HepG2 (cell line): ENCODE data around the gene THBS2. TPM values are rescaled to one million over a fixed set of nuclear protein-coding genes. Genes with fewer than 3 reads are reported as not detected.

Experiments used
- ATAC-seq: fragments of 200-7000 bp; cut with Tn5 transposase; 3 replicates; pipeline ENCODE4 v1.9.1; 2020; ENCODE audit warnings: mild to moderate bottlenecking, moderate library complexity
- BruUV-seq: library from RNA; stranded (reverse); fragments of 400-500 nt; replicated peaks from 2 replicates; lab custom pipeline; 2021; lab: Mats Ljungman, UMichigan
- CTCF ChIA-PET: fragments of 300-600 bp; formaldehyde crosslinking; extraction: SDS; loops from one replicate; lab custom pipeline; 2021; ENCODE audit warnings: low total read pairs, inconsistent platforms, low intra/inter-chr PET ratio; lab: Yijun Ruan, JAX
- POLR2A ChIA-PET: fragments of 350-600 bp; sonication (Branson Sonifier 250); formaldehyde crosslinking; loops from one replicate; lab custom pipeline; 2020; ENCODE audit warnings: antibody characterized with exemption, inconsistent platforms; lab: Yijun Ruan, JAX
- DNase-seq: peaks from one replicate; pipeline ENCODE4 v3.0.0-alpha.2; 2015; ENCODE audit warnings: low spot score
- FAIRE-seq: peaks from 3 replicates; lab custom pipeline; 2011; peaks lifted over from hg19 to GRCh38; lab: Jason Lieb, UNC
- H2AFZ ChIP-seq: one replicate; pipeline ENCODE4 v1.6.1; 2011; ENCODE audit warnings: low read length, inconsistent platforms
- H3K27ac ChIP-seq: fragments of 300-600 bp; 3 replicates; pipeline ENCODE4 v1.8.0; 2011; ENCODE audit warnings: mixed run types, mild to moderate bottlenecking, mixed read lengths, low read length, inconsistent platforms; ENCODE audit not compliant: insufficient read depth; ENCODE audit errors: extremely low read length
- H3K27me3 ChIP-seq, 2 experiments: fragments of 200-600 bp in 1 of 2; 2 replicates in 1 of 2; 3 replicates in 1 of 2; pipeline versions ENCODE4 v1.6.0 to v1.8.0; 2011; ENCODE audit warnings: low read length in 2 of 2, mild to moderate bottlenecking in 2 of 2, moderate library complexity in 2 of 2, inconsistent platforms in 1 of 2; ENCODE audit not compliant: insufficient read depth in 2 of 2, control insufficient read depth in 1 of 2
- H3K36me3 ChIP-seq, 2 experiments: fragments of 200-600 bp in 1 of 2; replicated peaks in 1 of 2; 2 replicates in 1 of 2; 3 replicates in 1 of 2; pipeline versions ENCODE4 v1.5.1 to v1.8.0; 2011; ENCODE audit warnings: low read length in 2 of 2, inconsistent platforms in 1 of 2; ENCODE audit not compliant: insufficient read depth in 2 of 2, control insufficient read depth in 1 of 2
- H3K4me1 ChIP-seq: 2 replicates; pipeline ENCODE4 v1.5.1; 2012; ENCODE audit warnings: low read length, inconsistent platforms; ENCODE audit not compliant: insufficient read depth
- H3K4me2 ChIP-seq: 2 replicates; pipeline ENCODE4 v1.6.0; 2011; ENCODE audit warnings: low read depth, low read length, inconsistent platforms
- H3K4me3 ChIP-seq, 3 experiments: fragments of 200-600 bp in 1 of 3; sonication (generic), shearing (Covaris generic) in 1 of 3; replicated peaks in 1 of 3; 2 replicates each; pipeline ENCODE4 v1.5.1; 2011 to 2016; ENCODE audit warnings: low read length in 3 of 3, inconsistent platforms in 2 of 3, low read depth in 2 of 3, mild to moderate bottlenecking in 2 of 3, control low read depth in 1 of 3, mixed read lengths in 1 of 3; ENCODE audit not compliant: insufficient read depth in 1 of 3
- H3K79me2 ChIP-seq: one replicate; pipeline ENCODE4 v1.6.1; 2011; ENCODE audit warnings: low read length, inconsistent platforms; ENCODE audit not compliant: insufficient read depth
- H3K9ac ChIP-seq: 2 replicates; pipeline ENCODE4 v1.6.0; 2011; ENCODE audit warnings: mild to moderate bottlenecking, low read depth, low read length, inconsistent platforms; ENCODE audit not compliant: insufficient read depth
- H3K9me3 ChIP-seq: 2 replicates; pipeline ENCODE4 v1.5.1; 2012; ENCODE audit warnings: mild to moderate bottlenecking, low read length
- H4K20me1 ChIP-seq: 2 replicates; pipeline ENCODE4 v1.6.0; 2011; ENCODE audit warnings: inconsistent platforms, mild to moderate bottlenecking, low read length, moderate library complexity; ENCODE audit not compliant: insufficient read depth
- PATZ1 ChIP-seq: sonication (generic); formaldehyde crosslinking; IDR thresholded peaks from 2 replicates; pipeline ENCODE4 v1.4.0; 2020; ENCODE audit warnings: missing genetic modification reagents
- ZNF33A ChIP-seq: sonication (generic); formaldehyde crosslinking; IDR thresholded peaks from 2 replicates; pipeline ENCODE4 v1.5.1; 2020; ENCODE audit warnings: missing genetic modification reagents, mild to moderate bottlenecking, moderate library complexity, borderline replicate concordance
- ZNF577 ChIP-seq: sonication (generic); formaldehyde crosslinking; IDR thresholded peaks from 2 replicates; pipeline ENCODE4 v1.4.0; 2020; ENCODE audit warnings: mild to moderate bottlenecking, low read depth, missing genetic modification reagents, borderline replicate concordance
- WGBS: methylation state at CpG from one replicate; pipeline ENCODE4 v1.1.6; 2017; ENCODE audit warnings: low lambda C conversion rate; 5-methylcytosine and 5-hydroxymethylcytosine counted together
- in situ Hi-C: cut with HindIII; loops from 2 replicates; pipeline ENCODE4 v1.10.0; 2017; ENCODE audit warnings: low pct_unique_long_range_greater_than_20kb; ENCODE audit not compliant: extremely low pct_ligation_motif_present
- intact Hi-C: fragments of 100-400 bp; cut with micrococcal nuclease; formaldehyde crosslinking; loops from one replicate; pipeline ENCODE4 v1.10.0; 2022; ENCODE audit not compliant: unreplicated experiment
- polyA plus RNA-seq, 8 experiments: library from polyadenylated mRNA; depleted of rRNA in 3 of 8; stranded (reverse) in 7 of 8; unstranded in 1 of 8; fragments of >200 nt; fragmentation: Illumina TruSeq in 4 of 8; extraction: Trizol in 4 of 8; gene quantifications; 2 replicates each; pipeline versions ENCODE4 v1.2.1 to v1.2.3, GENCODE V29; 2011 to 2016; ENCODE audit warnings: low read depth in 4 of 8, missing spikeins in 1 of 8, mixed read lengths in 1 of 8; ENCODE audit not compliant: insufficient read depth in 1 of 8
- total RNA-seq, 5 experiments: library from RNA; depleted of rRNA; stranded (reverse); fragments of >200 nt; fragmentation: Illumina TruSeq; extraction: Trizol; gene quantifications; 2 replicates each; pipeline ENCODE4 v1.2.3, GENCODE V29; 2016; ENCODE audit warnings: low read depth in 1 of 5

THBS2 gene
- total and polyA plus RNA-seq, 2 of the 13 experiments (the other 11 are each of a cell fraction or from before 2014, with no cell fraction given), result 0.12 to 0.15 TPM

DNA sequence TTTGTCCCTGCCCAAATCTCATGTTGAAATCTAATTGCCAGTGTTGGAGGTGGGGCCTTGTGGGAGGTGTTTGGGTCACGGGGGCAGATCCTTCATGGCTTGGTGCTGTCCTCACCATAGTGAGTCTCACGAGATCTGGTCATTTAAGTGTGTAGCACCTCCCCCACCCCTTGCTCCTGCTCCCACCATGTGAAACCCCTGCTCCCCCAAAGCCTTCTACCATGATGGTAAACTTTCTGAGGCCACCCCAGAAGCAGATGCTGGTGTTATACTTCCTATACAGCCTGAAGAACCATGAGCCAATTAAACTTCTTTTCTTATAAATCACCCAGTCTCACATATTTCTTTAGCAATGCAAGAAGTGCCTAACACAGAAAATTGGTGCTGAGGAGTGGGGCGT, 19.9 kb upstream of the THBS2 start (continued):
- no peak for TF ChIP-seq PATZ1

DNA sequence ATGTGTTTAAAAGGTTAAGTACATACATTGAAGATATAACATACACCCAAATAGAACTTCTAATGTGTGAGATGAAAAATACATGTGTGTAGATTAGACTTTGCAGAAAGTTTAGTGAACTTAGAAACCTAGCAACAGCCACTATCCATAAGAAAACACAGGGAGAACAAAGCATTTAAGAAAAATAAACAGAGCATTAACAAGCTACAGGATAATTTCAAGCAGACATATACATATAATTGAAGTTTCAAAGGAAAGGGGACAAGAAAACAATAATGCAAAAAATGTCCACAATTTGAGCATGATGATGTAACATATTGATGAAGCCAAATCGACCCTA, 18.2 kb upstream of the THBS2 start:
- Histone ChIP-seq H4K20me1 (no peaks in the 10 kb centered on the region), H3K36me3 (no peaks in the 10 kb centered on the region), H3K4me2 (no peak overlapping the region), H3K79me2 (no peaks in the 10 kb centered on the region), H3K9me3 (no peaks in the 10 kb centered on the region), H3K27me3 (peaks cover 1 to 24% of the 10 kb centered on the region in 2 experiments; a peak in 4 of 5 replicates), H3K27ac (no peak overlapping the region), H3K9ac (no peak overlapping the region), H3K4me3 (no peak overlapping the region), H2AFZ (no peak overlapping the region), H3K4me1 (peaks cover 6% of the 10 kb centered on the region; the same call in 1 of the 2 replicates)
- TF ChIP-seq ZNF33A (CRISPR knock-in tag) (no peak), ZNF577 (CRISPR knock-in tag) (no peak)
- CTCF ChIA-PET, result no interaction called here
- POLR2A ChIA-PET, result no interaction called here
- DNase-seq (no peak), ATAC-seq (no peak), FAIRE-seq (no peak)
- intact Hi-C loops (no loop called here), in situ Hi-C loops (no loop called here)
- 0% methylated on average over 1 of the region's 1 CpG for WGBS
- no TSS peak for BruUV-seq
